ENCODE data around the gene YKT6. TPM values are rescaled to one million over a fixed set of nuclear protein-coding genes. Genes with fewer than 3 reads are reported as not detected.

YKT6 gene
- 10 to 100 TPM; 43.8 to 82.2 (median 46.6) TPM for total RNA-seq
- polyA plus RNA-seq, result 100 to 1,000 TPM in 1 of 2 donors, 10 to 100 TPM in 1; 28.5 to 133 TPM
- long read RNA-seq, donor 1, transcript YKT6-201 (7 exons, 2,696 nt), result major isoform, 17 of 32 reads
- long read RNA-seq, donor 1, partial matches to known transcripts, result 4 of 32 reads
- long read RNA-seq, donor 1, other reads (novel, unspliced or antisense), result 8 of 32 reads
- long read RNA-seq, donor 2, transcript YKT6-201 (7 exons, 2,696 nt), result major isoform, 53 of 78 reads
- long read RNA-seq, donor 2, partial matches to known transcripts, result 4 of 78 reads
- long read RNA-seq, donor 2, other reads (novel, unspliced or antisense), result 15 of 78 reads
- long read RNA-seq, donor 3, transcript YKT6-201 (7 exons, 2,696 nt), result major isoform, 20 of 46 reads
- long read RNA-seq, donor 3, partial matches to known transcripts, result 6 of 46 reads
- long read RNA-seq, donor 3, other reads (novel, unspliced or antisense), result 14 of 46 reads

DNA sequence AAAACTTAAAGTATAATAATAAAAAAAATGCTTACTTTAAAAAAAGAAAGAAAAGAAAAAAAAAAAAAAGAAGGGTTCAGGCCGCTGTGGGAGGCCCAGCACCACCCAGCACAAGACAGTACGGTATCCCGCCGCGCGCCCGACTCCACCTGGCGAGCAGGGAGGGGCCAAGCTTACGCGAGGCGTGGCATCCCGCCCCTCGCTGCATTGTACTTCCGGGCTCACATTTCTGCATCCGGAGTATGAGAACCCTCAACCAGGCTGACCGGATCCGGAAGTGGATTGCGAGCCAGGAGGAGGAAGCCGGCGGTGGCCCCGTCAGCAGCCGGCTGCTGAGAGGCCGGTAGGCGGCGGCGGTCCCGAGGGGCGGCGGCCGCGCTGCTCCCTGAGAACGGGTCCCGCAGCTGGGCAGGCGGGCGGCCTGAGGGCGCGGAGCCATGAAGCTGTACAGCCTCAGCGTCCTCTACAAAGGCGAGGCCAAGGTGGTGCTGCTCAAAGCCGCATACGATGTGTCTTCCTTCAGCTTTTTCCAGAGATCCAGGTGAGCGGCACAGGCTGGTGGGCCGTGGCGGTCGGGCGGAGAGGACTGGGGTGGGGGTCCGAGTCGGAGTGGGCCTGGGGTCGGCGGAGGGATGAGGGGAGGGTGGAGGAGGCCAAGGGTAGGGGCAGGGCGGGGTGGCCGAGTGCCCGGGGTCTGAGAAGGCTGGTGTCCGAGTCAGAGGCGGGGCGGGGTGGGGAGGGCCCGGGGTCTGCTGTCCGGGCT lies at the start of gene YKT6:
Gene YKT6 (plus strand): TSS at position 280 of the 763 bp plus-strand sequence. CDS start 158 bp downstream, at position 438.
- intact Hi-C loops (cut with DNase I), result loop anchor here in 6 of 10 donors (5.0 to 10.0 kb wide), 5 partner anchors 64 to 274 kb away; partner anchors contain the start of gene POLM (in 1 of the 6)
- peak within 1 kb of the TSS; percentile 49 to 98 (median 82) for H3K4me3 ChIP-seq
- H3K36me3 ChIP-seq, result peaks cover 0 to 27% (median 18%) of the 10 kb centered on the region in 9 donors
- H3K27ac ChIP-seq, result peak within 1 kb of the TSS in 11 of 12 donors; percentile 40 to 87 (median 82)
- DNase-seq (peak; percentile 92 to 95 (median 95)), ATAC-seq (peak; percentile 99)
- WGBS, 4 donors, result 0 to 1% (median 0%) methylated on average over 32 to 58 of the region's 58 CpGs
- H3K4me1 ChIP-seq, result peaks cover 0 to 25% (median 16%) of the 10 kb centered on the region in 12 donors
- TF ChIP-seq, protein P1, sequence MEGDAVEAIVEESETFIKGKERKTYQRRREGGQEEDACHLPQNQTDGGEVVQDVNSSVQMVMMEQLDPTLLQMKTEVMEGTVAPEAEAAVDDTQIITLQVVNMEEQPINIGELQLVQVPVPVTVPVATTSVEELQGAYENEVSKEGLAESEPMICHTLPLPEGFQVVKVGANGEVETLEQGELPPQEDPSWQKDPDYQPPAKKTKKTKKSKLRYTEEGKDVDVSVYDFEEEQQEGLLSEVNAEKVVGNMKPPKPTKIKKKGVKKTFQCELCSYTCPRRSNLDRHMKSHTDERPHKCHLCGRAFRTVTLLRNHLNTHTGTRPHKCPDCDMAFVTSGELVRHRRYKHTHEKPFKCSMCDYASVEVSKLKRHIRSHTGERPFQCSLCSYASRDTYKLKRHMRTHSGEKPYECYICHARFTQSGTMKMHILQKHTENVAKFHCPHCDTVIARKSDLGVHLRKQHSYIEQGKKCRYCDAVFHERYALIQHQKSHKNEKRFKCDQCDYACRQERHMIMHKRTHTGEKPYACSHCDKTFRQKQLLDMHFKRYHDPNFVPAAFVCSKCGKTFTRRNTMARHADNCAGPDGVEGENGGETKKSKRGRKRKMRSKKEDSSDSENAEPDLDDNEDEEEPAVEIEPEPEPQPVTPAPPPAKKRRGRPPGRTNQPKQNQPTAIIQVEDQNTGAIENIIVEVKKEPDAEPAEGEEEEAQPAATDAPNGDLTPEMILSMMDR (IDR thresholded peaks at IDR 0.05), result peak; percentile 34 to 69 (median 48)
- TF ChIP-seq POLR2A (IDR thresholded peaks at IDR 0.05), result peak in 1 of 2 donors; percentile 87
- H3K9me3 ChIP-seq, result no peaks in the 10 kb centered on the region
- peaks cover 0 to 6% (median 0%) of the 10 kb centered on the region in 9 donors for H3K27me3 ChIP-seq

DNA sequence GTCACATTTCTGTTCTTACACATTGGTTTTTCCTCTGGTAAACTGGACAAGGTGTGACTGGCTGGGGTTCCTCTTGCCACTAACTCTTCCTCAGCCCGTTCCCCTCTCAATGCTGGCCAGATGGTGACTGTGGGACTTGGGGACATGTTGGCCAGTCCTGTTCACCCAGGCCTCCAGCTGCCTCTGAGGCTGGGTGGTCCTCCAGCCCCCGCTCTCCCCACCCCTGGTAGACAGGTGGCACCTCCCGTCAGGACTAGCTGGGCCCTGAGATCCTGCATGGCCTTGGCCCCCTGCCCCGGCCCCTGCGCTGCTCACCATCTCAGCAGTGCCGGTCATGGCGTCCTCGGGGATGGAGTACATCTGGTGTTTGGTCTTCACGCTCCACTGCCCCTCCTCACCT lies 48.8 kb upstream of the YKT6 start:
- Histone ChIP-seq H3K9me3 (no peaks in the 10 kb centered on the region), H3K36me3 (no peaks in the 10 kb centered on the region), H3K27me3 (no peaks in the 10 kb centered on the region), H3K4me3 (no peak overlapping the region), H3K27ac (no peak overlapping the region), H3K4me1 (no peaks in the 10 kb centered on the region)
- 89 to 97% (median 96%) methylated on average over 9 of the region's 9 CpGs for WGBS, 4 donors
- no peak for ATAC-seq
- DNase-seq, result no peak
- intact Hi-C loops (cut with DNase I), result loop anchor here in 1 of 10 donors (5.0 kb wide), 1 partner anchor 40 kb away; no protein-coding TSS in a partner anchor
- TF ChIP-seq, protein P1 (IDR thresholded peaks at IDR 0.05), result no peak

DNA sequence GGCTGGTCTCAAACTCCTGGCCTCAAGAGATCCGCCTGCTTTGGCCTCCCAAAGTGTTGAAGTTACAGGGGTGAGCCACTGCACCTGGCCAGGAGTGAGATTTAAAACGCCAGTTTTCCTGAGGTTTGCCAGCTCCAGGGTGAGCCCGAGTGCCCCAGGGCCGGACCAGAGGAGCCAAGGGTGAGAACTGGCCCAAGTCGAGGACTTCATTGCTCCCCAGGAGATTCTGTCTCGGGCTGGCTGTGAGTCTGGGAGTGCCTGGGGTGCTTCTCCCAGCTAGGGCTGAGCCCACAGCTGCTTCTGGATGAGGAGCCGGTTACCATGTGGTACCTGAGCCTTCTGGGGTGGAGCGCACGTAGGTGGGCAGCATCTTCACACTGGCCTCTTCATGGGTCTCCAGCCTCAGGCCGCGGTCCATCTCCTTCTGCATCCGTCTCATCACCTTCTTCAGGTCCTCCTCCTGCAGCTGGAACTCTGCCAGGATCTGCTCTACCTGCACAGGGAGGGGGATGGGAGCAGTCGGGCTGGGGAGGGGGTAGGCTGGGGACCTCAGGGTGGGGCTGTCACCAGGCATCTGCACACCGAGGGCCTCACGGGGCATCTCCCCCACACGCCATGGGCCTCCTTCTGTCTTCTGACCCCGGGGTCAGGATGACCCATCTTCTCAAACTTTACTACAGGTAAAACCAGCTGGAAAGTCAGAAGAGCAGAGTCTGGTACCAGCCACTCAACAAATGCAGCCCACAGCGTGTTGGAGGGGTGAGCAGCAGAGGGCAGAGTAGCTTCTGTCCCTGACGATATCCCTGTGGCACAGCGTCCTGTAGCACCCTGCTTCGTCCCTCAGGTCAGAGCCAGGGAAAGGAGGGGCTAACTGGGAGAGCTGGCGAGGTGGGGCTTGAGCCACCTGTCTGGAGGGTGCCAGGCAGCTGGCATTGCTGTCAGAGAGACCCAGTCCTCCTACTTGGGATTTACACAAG lies 47.5 kb upstream of the YKT6 start:
- ATAC-seq (peak in 3 of 4 donors; percentile 29 to 60 (median 57)), DNase-seq (no peak)
- TF ChIP-seq, protein P1 (IDR thresholded peaks at IDR 0.05), result peak in 2 of 12 donors; percentile 4 to 12
- TF ChIP-seq POLR2A (IDR thresholded peaks at IDR 0.05), result no peak
- Histone ChIP-seq H3K4me3 (no peak overlapping the region), H3K4me1 (no peaks in the 10 kb centered on the region), H3K9me3 (no peaks in the 10 kb centered on the region), H3K27ac (no peak overlapping the region), H3K27me3 (no peaks in the 10 kb centered on the region), H3K36me3 (no peaks in the 10 kb centered on the region)
- WGBS, 4 donors, result 63 to 84% (median 80%) methylated on average over 11 to 22 of the region's 22 CpGs
- intact Hi-C loops (cut with DNase I), result loop anchor here in 1 of 10 donors (5.0 kb wide), 1 partner anchor 39 kb away; no protein-coding TSS in a partner anchor
